DND-41 (cell line): ENCODE measurements around the gene MRPL34.

Source experiments
- ATAC-seq: fragments of 200-7000 bp; cut with Tn5 transposase; 3 replicates; pipeline ENCODE4 v1.9.1; 2021; ENCODE audit warnings: low read depth; ENCODE audit not compliant: insufficient read depth
- DNase-seq: peaks from one replicate; pipeline ENCODE4 v3.0.0-alpha.2; 2020
- H2AFZ ChIP-seq: 2 replicates; pipeline ENCODE4 v1.6.0; 2012; ENCODE audit warnings: low read depth, low read length
- H3K27ac ChIP-seq: 2 replicates; pipeline ENCODE4 v1.5.1; 2012; ENCODE audit warnings: low read length, inconsistent platforms
- H3K27me3 ChIP-seq: fragments of 200-600 bp; sonication (generic); 2 replicates; pipeline ENCODE4 v1.6.0; 2012; ENCODE audit warnings: low read length, mild to moderate bottlenecking, inconsistent platforms; ENCODE audit not compliant: insufficient read depth, poor library complexity
- H3K36me3 ChIP-seq: 2 replicates; pipeline ENCODE4 v1.5.1; 2012; ENCODE audit warnings: low read length, inconsistent platforms; ENCODE audit not compliant: insufficient read depth
- H3K4me1 ChIP-seq: 2 replicates; pipeline ENCODE4 v1.5.1; 2012; ENCODE audit warnings: mild to moderate bottlenecking, low read length; ENCODE audit not compliant: insufficient read depth
- H3K4me2 ChIP-seq: 2 replicates; pipeline ENCODE4 v1.6.0; 2012; ENCODE audit warnings: mild to moderate bottlenecking, moderate library complexity, low read length, inconsistent platforms; ENCODE audit not compliant: insufficient read depth
- H3K4me3 ChIP-seq, 2 experiments: fragments of 200-600 bp in 1 of 2; shearing (Covaris generic) in 1 of 2; 2 replicates each; pipeline ENCODE4 v1.5.1; 2012 to 2016; ENCODE audit warnings: inconsistent platforms in 2 of 2, low read length in 2 of 2, mild to moderate bottlenecking in 2 of 2, low read depth in 1 of 2, moderate library complexity in 1 of 2
- H3K79me2 ChIP-seq: 2 replicates; pipeline ENCODE4 v1.6.0; 2012; ENCODE audit warnings: low read length, inconsistent platforms; ENCODE audit not compliant: insufficient read depth
- H3K9ac ChIP-seq: 2 replicates; pipeline ENCODE4 v1.6.0; 2012; ENCODE audit warnings: low read depth, mild to moderate bottlenecking, inconsistent platforms, low read length, moderate library complexity
- H3K9me3 ChIP-seq: 2 replicates; pipeline ENCODE4 v1.5.1; 2012; ENCODE audit warnings: low read length, moderate library complexity, mild to moderate bottlenecking, inconsistent platforms; ENCODE audit not compliant: insufficient read depth, severe bottlenecking
- H4K20me1 ChIP-seq: 2 replicates; pipeline ENCODE4 v1.6.0; 2012; ENCODE audit warnings: low read length; ENCODE audit not compliant: insufficient read depth
- EZH2 ChIP-seq: IDR thresholded peaks from 3 replicates; pipeline ENCODE4 v1.6.1; 2012; ENCODE audit warnings: borderline replicate concordance, low read depth, mild to moderate bottlenecking, moderate library complexity, low read length, inconsistent platforms; ENCODE audit not compliant: severe bottlenecking
- TF ChIP-seq, protein P1 (sequence below): IDR thresholded peaks from 2 replicates; pipeline ENCODE4 v1.5.1; 2012; ENCODE audit warnings: borderline replicate concordance, low read length, moderate library complexity, mild to moderate bottlenecking; ENCODE audit not compliant: poor library complexity, severe bottlenecking; ENCODE audit errors: extremely low read depth

Gene MRPL34

DNA sequence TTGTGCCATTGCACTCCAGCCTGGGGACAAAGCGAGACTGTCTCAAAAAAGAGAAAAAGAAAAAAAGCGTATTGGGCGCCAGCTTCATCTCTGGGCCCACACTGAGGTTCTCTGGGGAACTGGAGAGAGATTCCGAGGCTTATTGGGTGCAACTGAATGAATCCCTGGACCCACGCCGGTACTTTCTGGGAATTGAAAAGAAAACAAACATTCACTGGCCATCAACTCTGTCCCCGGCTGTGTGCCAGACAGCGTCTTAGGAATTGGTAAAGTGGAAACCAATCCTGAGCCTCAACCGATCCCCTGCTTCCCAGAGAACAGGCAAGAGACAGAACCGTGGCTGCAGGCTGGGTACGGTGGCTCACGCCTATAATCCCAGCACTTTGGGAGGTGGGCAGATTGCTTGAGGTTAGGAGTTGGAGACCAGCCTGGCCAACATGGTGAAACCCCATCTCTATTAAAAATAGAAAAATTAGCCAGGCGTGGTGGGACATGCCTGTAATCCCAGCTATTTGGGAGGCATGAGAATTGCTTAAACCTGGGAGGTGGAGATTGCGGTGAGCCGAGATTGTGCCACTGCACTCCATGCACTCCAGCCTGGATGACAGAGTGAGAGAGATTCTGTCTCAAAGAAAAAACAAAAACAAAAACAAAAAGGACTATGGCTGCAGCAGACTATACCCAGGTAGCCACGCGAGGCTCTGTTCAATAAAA lies 20.4 kb downstream of the MRPL34 start:
- DNase-seq (no peak), ATAC-seq (no peak)
- Histone ChIP-seq H3K36me3 (peaks cover 23% of the 10 kb centered on the region), H4K20me1 (peaks cover 4% of the 10 kb centered on the region), H3K9me3 (no peaks in the 10 kb centered on the region), H3K79me2 (no peaks in the 10 kb centered on the region), H3K4me1 (no peaks in the 10 kb centered on the region), H3K27ac (no peak overlapping the region), H3K9ac (no peak overlapping the region), H2AFZ (no peak overlapping the region), H3K4me3 (no peak overlapping the region), H3K4me2 (no peak overlapping the region), H3K27me3 (no peaks in the 10 kb centered on the region)
- TF ChIP-seq, protein P1, sequence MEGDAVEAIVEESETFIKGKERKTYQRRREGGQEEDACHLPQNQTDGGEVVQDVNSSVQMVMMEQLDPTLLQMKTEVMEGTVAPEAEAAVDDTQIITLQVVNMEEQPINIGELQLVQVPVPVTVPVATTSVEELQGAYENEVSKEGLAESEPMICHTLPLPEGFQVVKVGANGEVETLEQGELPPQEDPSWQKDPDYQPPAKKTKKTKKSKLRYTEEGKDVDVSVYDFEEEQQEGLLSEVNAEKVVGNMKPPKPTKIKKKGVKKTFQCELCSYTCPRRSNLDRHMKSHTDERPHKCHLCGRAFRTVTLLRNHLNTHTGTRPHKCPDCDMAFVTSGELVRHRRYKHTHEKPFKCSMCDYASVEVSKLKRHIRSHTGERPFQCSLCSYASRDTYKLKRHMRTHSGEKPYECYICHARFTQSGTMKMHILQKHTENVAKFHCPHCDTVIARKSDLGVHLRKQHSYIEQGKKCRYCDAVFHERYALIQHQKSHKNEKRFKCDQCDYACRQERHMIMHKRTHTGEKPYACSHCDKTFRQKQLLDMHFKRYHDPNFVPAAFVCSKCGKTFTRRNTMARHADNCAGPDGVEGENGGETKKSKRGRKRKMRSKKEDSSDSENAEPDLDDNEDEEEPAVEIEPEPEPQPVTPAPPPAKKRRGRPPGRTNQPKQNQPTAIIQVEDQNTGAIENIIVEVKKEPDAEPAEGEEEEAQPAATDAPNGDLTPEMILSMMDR = no peak
- no peak for TF ChIP-seq EZH2

DNA sequence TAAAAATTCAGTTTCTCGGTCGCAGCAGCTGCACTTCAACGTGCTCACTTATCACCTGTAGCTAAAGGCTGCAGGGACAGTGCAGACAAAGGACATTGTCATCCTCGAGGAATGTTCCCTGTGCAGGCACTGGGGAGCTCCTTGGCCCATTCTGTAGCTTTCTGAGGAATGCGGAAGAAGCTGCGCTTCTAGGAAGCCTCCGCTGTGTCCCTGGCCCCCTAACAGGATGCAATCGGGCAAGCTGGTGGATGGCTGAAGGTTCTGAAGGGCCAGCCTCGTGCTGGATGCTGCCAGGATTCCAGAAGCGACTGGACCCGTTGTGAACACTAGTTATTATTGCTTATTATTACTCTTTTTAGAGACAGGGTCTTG lies 20.9 kb downstream of the MRPL34 start:
- Histone ChIP-seq H4K20me1 (peaks cover 4% of the 10 kb centered on the region), H3K79me2 (no peaks in the 10 kb centered on the region), H3K27me3 (no peaks in the 10 kb centered on the region), H3K4me2 (no peak overlapping the region), H3K4me1 (no peaks in the 10 kb centered on the region), H3K9me3 (no peaks in the 10 kb centered on the region), H2AFZ (no peak overlapping the region), H3K4me3 (no peak overlapping the region), H3K36me3 (peaks cover 18% of the 10 kb centered on the region), H3K27ac (no peak overlapping the region), H3K9ac (no peak overlapping the region)
- ATAC-seq (no peak), DNase-seq (no peak)
- TF ChIP-seq, protein P1 = no peak
- no peak for TF ChIP-seq EZH2

DNA sequence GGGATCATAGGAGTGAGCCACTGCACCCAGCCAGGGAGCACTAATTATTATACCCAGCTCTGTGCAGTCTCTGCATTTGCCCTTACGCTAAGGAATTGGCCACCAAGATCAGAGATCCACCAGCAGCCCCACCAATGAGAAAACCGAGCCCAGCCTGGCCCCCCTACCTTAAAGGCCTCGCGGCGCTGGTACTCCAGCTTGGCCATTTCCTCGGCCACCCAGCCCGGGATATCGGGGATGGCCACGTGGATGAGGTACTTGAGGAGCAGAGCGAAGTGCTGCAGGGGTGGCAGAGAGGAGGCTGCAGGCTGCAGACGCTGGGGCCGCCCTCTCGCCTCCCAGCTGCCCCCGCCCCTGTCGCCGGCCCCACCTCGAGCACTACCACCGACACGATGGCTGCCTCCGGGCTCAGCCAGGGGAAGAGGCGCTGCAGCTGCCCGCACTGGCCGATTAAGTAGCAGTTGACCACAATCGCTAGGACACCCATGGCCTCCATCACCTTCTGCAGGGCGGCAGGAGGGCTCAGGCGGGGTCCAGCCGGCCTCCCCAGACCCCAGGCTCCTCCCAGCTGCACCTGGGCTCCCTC lies 21.5 kb downstream of the MRPL34 start:
- Histone ChIP-seq H2AFZ (no peak overlapping the region), H3K4me3 (no peak overlapping the region), H3K36me3 (peaks cover 12% of the 10 kb centered on the region), H3K79me2 (no peaks in the 10 kb centered on the region), H4K20me1 (peaks cover 4% of the 10 kb centered on the region; the same call in 1 of the 2 replicates), H3K4me2 (no peak overlapping the region), H3K9me3 (no peaks in the 10 kb centered on the region), H3K4me1 (no peaks in the 10 kb centered on the region), H3K27ac (no peak overlapping the region), H3K27me3 (no peaks in the 10 kb centered on the region), H3K9ac (no peak overlapping the region)
- no peak for TF ChIP-seq EZH2
- TF ChIP-seq, protein P1 = no peak
- ATAC-seq = no peak
- no peak for DNase-seq
